VCaP (cell line): ENCODE results near the gene PRDM16.

Experiments used
- H3K27ac ChIP-seq: fragments of 450-650 bp; 2 replicates; pipeline ENCODE4 v1.5.1; 2017
- TF ChIP-seq, protein P1 (sequence below): fragments of 450-650 bp; conservative IDR thresholded peaks from 2 replicates; pipeline ENCODE4 v1.5.1; 2017; ENCODE audit warnings: mild to moderate bottlenecking, moderate library complexity

The PRDM16 gene

DNA sequence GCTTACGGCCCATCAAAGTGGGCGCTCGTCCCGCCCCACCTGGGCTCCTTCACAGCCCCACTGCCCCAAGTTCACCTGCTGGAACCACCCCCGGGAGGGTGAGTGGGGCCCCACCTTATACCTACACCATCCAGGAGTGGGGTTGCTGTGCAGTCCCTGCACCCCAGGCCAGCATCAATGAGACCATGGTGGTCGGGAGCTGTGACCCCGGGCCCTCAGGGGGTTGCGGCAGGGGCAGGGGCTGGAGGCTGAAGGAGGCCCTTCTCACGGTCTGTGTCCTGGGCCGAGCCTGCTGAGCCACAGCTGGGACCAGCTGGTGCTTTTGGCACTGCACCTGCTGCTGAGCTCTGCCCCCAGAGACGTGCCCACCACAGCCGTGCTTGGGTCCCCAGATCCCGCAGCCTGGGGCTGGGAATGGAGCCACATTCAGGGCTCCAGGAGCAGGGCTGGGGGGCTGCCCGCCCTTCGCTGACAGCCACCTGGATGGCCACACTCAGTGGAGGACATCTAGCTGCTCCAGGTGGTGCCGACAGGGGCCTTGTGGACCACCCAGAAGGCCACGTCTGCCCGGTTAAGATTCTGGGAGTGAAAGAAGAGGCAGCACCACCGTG lies 30.3 kb upstream of the PRDM16 start:
- H3K27ac ChIP-seq, result no peak overlapping the region

DNA sequence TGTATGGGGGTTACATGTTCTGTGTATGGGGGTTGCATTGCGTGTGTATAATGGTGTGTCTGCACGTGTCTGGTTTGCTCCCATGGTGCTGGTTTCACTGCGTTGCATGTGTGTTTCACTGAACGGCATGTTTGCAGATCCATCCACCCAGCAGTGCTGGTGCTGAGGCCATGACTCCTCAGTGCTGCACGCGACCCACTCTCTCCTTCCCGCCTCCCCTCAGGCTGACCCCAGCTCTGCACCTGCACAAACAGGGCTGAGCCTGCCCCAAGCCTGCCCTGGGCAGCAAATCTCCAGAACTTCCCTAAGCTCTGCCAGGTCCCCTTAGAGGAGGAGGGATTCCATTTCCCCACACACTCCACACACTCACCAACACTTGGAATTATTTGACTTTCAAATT lies 29.0 kb upstream of the PRDM16 start:
- TF ChIP-seq, protein P1, sequence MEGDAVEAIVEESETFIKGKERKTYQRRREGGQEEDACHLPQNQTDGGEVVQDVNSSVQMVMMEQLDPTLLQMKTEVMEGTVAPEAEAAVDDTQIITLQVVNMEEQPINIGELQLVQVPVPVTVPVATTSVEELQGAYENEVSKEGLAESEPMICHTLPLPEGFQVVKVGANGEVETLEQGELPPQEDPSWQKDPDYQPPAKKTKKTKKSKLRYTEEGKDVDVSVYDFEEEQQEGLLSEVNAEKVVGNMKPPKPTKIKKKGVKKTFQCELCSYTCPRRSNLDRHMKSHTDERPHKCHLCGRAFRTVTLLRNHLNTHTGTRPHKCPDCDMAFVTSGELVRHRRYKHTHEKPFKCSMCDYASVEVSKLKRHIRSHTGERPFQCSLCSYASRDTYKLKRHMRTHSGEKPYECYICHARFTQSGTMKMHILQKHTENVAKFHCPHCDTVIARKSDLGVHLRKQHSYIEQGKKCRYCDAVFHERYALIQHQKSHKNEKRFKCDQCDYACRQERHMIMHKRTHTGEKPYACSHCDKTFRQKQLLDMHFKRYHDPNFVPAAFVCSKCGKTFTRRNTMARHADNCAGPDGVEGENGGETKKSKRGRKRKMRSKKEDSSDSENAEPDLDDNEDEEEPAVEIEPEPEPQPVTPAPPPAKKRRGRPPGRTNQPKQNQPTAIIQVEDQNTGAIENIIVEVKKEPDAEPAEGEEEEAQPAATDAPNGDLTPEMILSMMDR, result no peak
- no peak overlapping the region for H3K27ac ChIP-seq

More for the DNA sequence above, 30.3 kb upstream of the PRDM16 start:
- TF ChIP-seq, protein P1, result no peak

DNA sequence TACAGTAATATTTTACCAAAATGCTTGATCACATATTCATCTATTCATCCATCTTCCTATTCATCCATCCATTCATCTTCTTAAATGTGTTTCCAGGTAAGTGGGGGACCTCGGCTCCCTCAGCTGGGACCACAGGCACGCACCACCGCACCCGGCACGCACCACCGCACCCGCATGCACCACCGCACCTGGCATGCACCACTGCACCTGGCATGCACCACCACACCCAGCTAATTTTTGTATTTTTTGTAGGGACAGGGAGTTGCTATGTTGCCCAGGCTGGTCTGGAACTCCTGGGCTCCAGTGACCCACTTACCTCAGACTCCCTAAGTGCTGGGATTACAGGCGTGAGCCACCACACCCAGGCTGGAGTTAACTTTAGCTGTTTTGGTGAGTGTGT lies 26.5 kb upstream of the PRDM16 start:
- H3K27ac ChIP-seq, result no peak overlapping the region
- TF ChIP-seq, protein P1, result no peak

DNA sequence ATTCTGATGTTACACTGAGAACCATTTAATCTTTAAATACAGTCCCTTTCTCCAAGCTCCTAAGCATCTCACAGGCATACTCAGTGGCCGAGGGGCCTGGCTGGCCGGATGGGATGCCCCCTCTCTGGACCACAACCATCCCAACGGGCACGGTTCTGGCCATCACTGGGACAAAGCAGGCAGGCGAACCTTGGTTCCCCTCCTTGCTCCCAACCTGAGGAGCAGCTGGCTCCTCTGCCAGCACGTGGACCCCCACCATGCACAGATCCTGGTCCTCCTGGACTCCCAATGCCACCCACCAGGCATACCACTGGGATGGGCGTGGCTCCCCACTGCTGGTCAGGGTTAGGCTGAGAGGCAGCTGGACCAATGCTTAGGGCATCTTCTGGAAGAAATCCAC lies 19.8 kb upstream of the PRDM16 start:
- H3K27ac ChIP-seq, result no peak overlapping the region
- TF ChIP-seq, protein P1, result no peak

DNA sequence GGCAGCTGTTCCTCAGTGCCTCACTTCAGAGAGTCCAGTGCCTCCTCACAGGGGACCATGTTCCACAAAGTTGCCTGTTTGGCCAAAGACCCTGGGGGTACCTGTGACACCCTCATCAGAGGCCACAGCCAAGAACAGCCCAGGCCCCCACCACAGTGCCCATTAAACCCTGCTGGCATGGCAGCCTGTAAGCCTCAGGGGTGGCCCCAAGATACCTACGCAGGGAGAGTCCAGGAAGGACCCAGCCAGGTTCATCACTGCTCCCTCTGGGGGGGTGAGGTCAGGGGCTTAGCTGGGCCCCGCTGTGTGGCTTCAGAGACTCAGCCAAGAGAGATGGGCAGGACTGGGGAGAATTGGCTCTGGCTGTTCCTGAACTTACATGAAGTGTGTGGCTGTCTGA lies 19.1 kb upstream of the PRDM16 start:
- TF ChIP-seq, protein P1, result no peak
- H3K27ac ChIP-seq, result no peak overlapping the region

DNA sequence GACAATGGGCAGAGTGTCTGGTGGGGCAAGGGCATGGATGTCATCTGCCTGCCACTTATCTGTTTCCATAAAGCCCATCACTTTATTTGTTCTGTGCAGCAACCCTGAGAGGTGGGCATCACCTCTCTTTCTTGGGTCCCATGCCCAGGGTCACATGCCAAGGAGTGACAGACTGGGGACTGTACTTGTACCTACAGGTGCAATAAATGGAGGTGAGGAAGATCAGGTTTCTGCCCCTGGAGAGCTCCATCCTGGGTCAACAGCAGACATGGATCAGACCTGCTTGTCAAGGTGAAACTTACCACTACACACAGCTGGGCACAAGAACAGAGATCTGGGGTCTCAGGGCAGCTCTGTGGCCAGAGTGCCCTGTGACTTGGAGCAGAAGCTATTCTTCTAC lies 18.4 kb upstream of the PRDM16 start:
- TF ChIP-seq, protein P1, result no peak
- H3K27ac ChIP-seq, result no peak overlapping the region

DNA sequence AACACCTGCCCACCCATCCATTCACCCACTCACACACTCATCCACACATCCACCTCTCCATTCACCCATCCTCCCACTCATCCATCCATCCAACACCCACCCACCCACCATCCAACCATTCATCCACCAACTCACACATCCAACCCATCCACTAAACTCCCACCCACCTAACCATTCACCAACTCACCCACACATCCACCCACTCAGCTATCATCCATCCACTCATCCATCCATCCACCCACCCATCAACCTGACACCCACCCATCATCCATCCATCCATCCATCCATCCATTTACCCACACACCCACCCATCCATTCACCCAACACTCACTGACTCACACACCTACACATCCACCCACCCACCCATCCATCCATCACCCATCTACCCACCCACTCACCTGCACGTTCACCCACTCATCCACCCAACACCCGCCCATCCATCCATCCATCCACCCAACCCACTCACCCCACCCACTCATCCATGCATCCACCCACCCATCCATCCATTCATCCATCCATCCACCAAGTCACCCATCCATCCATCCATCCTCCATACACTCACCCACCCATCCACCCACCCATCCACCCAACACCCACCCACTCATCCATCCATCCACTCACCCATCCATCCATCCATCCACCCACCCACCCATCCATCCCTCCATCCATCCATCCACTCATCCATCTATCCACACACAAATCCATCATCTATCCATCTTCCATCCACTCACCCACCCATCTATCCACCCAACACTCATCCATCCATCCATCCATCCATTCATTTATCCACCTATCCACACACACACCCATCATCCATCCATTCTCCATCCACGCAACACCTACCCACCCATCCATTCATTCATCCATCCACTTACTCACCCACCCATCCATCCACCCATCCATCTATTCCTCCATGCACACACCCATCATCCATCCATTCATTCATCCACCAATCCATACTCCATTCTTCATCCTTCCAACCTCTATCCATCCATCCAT lies 17.4 kb upstream of the PRDM16 start:
- TF ChIP-seq, protein P1, result no peak
- H3K27ac ChIP-seq, result no peak overlapping the region
